HG03159 (cell line): ENCODE results near the gene EGR4.
"Not testable (repeated sequence)": the region's sequence is repeated elsewhere in the genome, so short reads cannot be mapped to it uniquely, and the experiment has no call there.

Source experiments
- ATAC-seq: cut with Tn5 transposase; IDR thresholded peaks from one replicate; pipeline ENCODE4 v1.9.1; 2021; ENCODE audit warnings: mild to moderate bottlenecking, moderate library complexity; ENCODE audit not compliant: unreplicated experiment

Gene EGR4

DNA sequence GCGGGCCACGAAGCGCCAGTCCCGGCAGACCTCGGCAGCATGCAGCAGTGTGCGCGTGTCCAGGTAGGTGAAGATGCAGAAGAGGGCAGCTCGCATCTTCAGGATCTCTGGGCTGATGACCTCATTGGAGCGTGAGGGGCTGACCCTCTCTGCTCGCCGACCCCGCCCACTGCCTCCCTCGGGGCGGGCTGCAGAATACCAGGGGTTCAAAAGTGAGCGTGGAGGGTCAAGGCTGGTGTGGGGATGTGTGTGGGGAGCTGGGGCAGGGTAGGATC lies 29.1 kb downstream of the EGR4 start:
- no peak for ATAC-seq

DNA sequence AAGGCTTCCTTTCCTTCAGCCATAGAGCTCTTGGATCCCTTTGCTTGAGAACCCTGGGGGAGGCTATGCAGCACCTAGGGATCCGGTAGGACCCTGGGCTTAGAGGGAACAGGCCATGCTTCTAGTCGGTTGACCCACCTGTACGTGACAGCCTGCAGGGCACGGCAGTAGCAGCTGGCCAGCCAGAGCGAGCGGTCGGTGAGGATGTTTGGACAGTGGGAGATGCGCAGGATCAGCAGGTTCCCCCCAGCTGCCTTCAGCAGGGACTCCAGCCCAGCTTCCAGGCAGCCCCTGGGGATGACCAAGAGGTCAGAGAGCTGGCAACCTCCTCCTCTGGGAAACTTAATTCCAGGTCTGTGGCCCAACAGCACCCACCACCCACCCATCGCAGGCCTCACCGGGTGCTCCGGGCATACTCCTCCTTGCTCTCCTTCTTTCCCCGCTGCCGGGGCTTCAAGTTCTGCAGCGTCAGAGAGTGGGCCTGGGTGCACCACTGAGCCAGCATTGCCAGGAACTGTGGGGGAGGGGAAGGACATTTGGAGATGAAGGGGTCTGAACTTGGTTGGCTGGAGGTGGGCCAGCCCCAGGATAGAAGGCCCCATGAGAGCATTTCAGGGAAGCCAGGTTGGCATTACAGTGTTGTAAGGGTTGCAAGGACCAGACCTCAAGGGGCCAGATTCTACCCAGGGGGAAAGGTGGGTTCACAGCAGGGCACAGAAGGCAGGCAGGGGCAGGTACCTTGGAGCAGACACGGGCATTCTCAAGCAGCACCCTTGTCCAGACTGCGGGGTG lies 29.6 kb downstream of the EGR4 start:
- no peak for ATAC-seq

DNA sequence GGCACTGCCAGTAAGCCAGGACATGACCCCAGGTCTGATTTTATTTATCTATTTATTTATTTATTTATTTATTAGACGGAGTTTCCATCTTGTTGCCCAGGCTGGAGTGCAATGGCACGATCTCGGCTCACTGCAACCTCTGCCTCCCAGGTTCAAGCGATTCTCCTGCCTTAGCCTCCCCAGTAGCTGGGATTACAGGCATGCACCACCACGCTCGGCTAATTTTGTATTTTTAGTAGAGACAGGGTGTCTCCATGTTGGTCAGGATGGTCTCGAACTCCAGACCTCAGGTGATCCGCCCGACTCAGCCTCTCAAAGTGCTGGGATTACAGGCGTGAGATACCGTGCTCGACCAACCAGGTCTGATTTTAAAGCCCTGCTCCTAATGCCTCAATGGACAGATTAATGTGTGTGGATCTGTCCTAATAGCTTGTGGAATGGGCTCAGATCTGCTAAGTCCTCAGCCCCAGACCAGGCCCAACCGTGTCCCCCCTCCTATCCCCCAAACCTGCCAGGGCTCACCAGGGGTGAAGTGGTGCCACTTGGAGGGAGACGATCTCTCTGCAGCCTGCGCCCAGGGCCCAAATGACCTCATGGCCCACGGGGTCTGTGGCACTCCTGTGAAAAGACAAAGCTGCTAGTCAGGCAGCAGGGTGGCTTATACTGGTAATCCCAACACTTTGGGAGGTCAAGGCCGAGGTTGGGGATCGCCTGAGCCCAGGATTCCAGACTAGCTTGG lies 30.5 kb downstream of the EGR4 start:
- not testable (repeated sequence) for ATAC-seq

DNA sequence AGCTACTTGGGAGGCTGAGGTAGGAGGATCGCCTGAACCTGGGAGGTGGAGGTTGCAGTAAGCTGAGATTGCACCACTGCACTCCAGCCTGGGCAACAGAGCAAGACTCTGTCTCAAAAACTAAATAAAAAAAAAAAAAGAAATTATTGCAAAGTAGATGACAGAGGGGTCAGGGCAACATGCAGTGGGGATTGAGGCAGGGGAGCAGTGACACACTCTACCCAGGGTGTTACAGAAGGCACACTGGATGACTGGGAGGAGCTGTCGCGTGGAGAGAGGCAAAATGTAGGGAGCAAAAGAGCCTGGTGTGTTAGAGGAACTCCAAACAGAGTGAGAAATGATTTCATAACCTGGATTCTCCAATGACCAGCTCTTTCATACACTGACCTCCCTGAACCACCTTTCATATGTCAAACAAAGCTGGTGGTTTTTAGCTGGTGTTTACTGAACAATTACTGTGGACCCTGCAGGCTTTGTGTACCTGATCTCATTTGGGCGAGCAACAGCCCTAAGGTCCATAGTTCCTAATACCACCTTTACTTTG lies 31.2 kb downstream of the EGR4 start:
- no peak for ATAC-seq

DNA sequence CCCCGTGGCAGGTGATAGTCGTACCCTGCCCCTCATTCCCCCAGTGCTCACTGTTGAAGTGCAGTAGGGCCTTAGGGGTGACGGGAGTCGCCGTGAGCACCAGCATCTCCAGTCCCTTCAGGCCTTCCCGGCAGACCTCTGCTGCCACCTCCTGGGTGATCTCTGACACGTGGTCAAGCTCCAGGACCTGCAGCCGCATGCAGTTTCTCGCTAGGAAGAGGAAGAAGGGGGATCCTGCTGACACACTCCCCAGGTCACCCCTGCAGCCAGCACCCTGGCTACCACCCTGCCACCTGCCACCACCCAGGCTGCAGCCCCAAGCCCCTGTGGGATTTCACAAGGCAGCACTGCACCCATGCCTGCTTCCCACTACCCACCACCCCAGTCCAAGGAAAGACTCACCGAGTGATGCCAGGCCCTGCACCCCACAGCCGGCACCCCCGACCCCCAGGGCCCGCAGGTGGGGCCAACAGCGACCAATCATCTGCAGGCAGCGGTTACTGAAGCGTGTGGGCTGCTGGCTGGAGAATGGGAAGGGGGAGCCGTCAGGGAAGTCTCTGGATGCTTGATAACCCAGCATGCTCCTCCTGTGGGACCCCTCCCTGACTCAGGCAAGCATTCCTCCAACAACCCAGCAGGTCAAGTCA lies 32.9 kb downstream of the EGR4 start:
- ATAC-seq, result no peak

- ATAC-seq, result no peak
These were observed 33.5 kb downstream of the EGR4 start for GRCh38 chr2:73259704-73260337.

DNA sequence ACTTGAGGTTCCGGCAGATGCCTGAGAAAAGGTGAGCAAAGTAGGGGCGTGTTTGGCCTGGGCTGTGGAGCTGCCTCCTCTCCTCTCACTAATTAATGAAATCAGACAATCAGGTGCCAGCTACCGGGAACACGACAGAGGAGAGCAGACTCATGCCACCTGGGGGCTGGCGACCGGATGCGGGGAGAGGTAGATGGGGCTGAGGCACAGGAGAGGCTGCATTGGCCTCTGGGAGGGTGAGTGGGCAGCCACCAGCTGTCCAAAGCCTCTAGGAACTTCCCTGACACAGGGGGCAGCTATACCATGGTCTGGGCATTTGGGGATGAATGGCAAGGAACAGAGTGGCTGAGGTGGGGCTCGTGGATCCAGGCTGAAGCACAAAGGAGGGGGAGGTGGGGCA lies 34.1 kb downstream of the EGR4 start:
- ATAC-seq, result no peak

GRCh38 chr2:73258913-73259215 lies 34.5 kb downstream of the EGR4 start:
- no peak for ATAC-seq

DNA sequence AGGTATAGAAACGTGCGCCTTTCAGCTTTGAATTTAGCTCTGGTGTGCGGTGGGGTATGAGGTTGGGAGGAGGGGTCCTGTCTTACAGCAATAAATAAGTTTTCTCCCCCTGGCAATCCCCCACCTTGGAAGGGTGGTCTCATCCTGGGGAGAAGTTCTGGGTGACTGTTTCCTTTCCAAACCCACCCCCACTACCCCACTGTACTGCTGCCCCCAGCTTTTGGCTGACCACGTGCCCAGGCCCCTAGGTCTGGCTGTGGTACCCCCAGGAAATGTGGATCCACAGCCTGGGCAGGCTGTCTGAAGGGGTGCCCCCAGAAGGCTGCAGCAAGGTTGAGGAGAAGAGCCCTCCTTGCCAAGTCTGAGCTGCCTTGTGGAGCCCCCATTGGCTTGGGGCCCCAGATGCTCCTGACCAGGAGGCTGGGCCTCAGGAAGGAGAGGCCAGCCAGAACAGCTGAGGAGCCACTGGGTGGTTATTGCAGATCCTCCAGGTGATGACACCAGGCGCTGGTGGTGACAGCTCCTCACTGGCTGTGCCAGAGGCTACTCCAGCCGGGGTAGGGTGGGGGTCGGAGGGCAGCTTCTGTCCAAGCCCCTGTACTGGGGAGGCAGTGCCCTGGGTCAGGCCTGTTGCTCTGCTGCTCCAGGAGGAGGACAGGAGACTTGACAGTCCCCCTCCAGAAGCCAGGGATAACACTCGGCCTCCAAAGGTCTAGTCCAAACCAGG lies 35.0 kb downstream of the EGR4 start:
- ATAC-seq, result no peak

DNA sequence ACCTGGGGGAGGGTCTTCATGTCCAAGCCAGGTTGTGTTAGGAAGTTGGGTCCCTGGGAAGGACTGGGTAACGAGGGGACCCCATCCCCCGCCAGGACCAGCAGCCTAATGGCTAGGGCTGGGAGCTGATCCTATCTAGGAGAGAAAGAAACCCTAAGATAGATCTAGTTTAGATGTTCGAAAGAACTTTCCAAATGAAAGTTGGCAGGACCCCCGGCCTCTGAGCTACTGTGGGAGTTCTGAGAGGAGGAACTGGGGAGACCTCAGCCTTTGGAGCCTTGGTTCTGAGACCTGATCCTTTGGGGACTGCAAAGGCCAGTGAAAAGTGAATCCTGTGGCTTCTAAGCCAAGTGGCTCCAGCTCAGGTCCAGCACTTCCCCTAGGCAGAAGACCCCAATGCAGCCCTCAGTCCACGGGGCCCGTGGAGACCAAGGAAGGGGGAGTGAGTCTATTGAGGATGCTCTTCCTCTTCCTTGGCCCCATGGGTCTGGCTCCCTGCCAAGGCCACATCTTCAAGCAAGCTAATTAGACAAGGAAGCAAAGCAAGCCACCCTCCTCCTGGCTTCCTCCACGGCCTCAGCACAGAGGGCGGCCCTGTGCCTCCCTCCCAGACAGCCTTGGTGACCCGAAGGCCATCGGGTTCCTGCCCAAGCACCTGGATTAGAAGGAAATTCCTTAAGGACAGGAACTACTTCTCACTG lies 35.8 kb downstream of the EGR4 start:
- no peak for ATAC-seq

GRCh38 chr2:73257021-73257420 lies 36.3 kb downstream of the EGR4 start:
- ATAC-seq, result no peak

- no peak for ATAC-seq
These were observed 36.8 kb downstream of the EGR4 start for GRCh38 chr2:73256618-73256922.

DNA sequence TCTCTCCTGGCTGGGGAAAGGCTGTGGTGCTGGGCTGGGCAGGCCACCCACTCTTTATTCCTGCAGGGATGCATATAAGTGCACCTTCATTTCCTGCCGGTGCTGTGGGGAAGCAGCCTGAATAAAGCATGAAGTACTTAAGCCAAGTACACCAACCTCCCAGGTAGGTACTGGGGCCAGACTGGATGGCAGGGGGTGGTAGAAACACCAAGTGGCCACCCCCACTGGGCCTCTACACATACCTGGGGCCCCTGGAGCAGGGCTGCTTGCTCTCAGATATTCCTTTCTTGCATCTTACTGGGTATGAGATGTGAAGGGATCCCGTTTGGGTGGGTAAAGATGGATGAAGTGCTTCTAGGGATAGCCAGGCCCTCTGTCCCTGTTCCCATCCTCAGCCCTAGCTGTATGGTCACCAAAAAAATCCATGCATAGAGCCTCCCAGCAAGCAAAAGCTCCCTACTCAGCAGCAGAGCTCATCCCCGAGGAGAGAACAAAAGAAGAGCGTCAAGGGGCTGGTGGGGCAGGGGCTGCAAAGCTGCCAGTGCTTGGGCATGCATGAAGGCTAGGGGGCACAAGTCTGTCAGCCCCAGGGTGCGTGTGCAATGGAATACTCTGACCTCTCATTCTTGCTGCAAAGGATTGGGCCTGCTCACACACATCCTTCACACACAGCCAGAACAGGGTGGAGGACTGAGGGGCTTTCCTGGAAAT lies 37.3 kb downstream of the EGR4 start:
- ATAC-seq, result no peak

DNA sequence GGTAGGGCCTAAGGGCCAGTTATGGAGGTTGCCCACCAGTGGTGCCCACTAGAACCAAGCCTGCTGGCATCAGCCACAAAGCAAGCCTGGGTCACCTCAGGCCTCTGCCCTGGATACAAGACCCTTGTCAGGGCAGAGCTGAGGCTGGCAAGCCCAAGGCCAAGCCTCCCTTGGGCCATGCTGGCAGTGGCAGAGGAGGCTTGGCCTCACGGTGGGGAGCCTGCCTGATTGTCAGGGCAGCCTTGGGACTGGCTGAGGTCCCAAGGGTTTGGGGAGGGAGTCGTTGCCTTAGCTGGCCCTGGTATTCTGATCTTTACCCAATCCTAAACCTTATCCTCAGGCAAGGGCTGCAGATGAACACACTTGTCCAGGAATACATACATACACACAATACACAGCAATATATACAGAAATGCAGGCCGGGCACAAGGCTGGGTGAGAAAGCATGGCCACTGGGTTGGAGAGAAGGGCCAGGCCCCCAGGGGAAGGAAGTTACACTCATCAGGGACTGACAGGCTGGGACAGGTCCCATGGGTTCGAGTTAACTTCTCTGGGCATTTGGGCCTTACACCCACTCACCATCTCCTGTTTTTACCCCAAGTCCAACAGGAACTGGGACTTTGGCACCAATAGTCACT lies 38.2 kb downstream of the EGR4 start:
- no peak for ATAC-seq

- no peak for ATAC-seq
These were observed 38.9 kb downstream of the EGR4 start for GRCh38 chr2:73254343-73255006.

GRCh38 chr2:73253901-73254300 lies 39.4 kb downstream of the EGR4 start:
- no peak for ATAC-seq

DNA sequence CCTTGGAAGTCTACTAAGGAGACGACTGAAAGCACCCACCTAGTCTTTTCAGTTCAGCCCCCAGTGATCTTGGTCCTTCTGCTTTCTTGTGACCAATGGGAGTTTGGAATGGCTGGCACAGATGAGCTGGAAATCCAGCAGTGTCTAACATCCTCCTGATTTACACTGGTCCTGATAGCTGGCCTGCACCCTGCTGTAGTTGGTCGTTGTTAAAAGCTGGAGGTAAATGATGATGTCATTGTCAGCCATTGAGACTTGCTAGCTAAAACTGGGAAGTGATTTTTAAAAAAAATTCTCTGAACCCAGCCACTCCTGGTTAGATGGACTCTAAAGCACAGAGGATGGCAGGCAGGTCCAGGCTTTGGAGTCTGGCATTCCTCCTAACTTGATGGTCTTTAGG lies 39.9 kb downstream of the EGR4 start:
- ATAC-seq, result no peak

GRCh38 chr2:73252238-73253027 lies 40.9 kb downstream of the EGR4 start:
- no peak for ATAC-seq
